B cell (primary cell): ENCODE data around the gene MVB12B.

Source experiments
- CTCF ChIP-seq: fragments of 200-600 bp; IDR thresholded peaks from one replicate; pipeline ENCODE4 v1.8.0; 2022; ENCODE audit warnings: antibody characterized with exemption, mild to moderate bottlenecking
- EZH2 ChIP-seq: IDR thresholded peaks from 2 replicates; pipeline ENCODE4 v1.6.1; 2012; ENCODE audit warnings: borderline replicate concordance, low read depth, mild to moderate bottlenecking, moderate library complexity, low read length; ENCODE audit not compliant: insufficient read depth, poor library complexity, severe bottlenecking

- TF ChIP-seq CTCF, result no peak
- TF ChIP-seq EZH2, result no peak
Measured at GRCh38 chr9:126521551-126521950, 194.9 kb downstream of the MVB12B start.
